ENCODE results near the gene FOXJ1. TPM values are rescaled to one million over a fixed set of nuclear protein-coding genes. Genes with fewer than 3 reads are reported as not detected.

The FOXJ1 gene
- total and polyA plus RNA-seq, 2 of the 8 experiments (the other 6 are each of a cell fraction or from before 2014, with no cell fraction given) = 4.7 to 5.4 TPM

DNA sequence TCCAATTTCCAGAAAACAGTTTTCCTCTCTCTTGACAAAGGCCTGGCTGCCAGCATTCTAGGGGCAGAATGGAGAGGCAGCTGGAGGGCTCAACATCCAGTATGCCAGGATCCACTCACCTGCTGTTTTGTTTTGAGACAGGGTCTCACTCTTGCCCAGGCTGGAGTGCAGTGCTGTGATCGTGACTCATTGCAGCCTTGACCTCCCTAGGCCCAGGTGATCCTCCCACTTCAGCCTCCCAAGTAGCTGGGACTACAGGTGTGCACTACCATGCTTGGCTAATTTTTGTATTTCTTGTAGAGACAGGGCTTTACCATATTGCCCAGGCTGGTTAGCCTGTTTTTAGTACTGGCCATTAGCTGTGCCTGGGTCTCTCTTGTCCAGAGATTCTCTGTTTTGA lies 29.1 kb upstream of the FOXJ1 start:
- H2BK120ac ChIP-seq (replicated peaks; ENCODE audit: low read depth, low read length) = no peak overlapping the region
- H2AK5ac ChIP-seq (ENCODE audit: low read depth, low read length) = no peak overlapping the region
- H4K8ac ChIP-seq (ENCODE audit: extremely low read depth, insufficient read depth, low read length) = no peak overlapping the region
- H3K4ac ChIP-seq (replicated peaks; ENCODE audit: insufficient read length, low read depth, low read length) = no peak overlapping the region
- no peak overlapping the region for H3K9ac ChIP-seq (replicated peaks in 1 of 4; ENCODE audit: extremely low read depth in 1 of 4, low read depth in 3 of 4, low read length in 3 of 4)
- no peak for TF ChIP-seq RNF2 (IDR thresholded peaks at IDR 0.05; ENCODE audit: borderline replicate concordance, low read depth, low read length, missing control alignments, poor library complexity, severe bottlenecking)
- TF ChIP-seq SRF (IDR thresholded peaks at IDR 0.05; ENCODE audit: low read depth, low read length) = no peak
- TF ChIP-seq, protein P1, sequence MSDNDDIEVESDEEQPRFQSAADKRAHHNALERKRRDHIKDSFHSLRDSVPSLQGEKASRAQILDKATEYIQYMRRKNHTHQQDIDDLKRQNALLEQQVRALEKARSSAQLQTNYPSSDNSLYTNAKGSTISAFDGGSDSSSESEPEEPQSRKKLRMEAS (IDR thresholded peaks at IDR 0.05) = no peak
- TF ChIP-seq SAP30 (IDR thresholded peaks at IDR 0.05; ENCODE audit: insufficient read depth, insufficient replicate concordance, low read length) = no peak
- no peak overlapping the region for H3K18ac ChIP-seq (ENCODE audit: extremely low read depth, low read length)
- H2BK5ac ChIP-seq (ENCODE audit: low read depth, low read length) = no peak overlapping the region
- H2AFZ ChIP-seq (ENCODE audit: low read length) = no peak overlapping the region
- no peak overlapping the region for H3K56ac ChIP-seq (replicated peaks; ENCODE audit: insufficient read length, low read depth, low read length)
- no peaks in the 10 kb centered on the region for H3K79me1 ChIP-seq (ENCODE audit: low read depth, low read length)
- H4K20me1 ChIP-seq (replicated peaks in 1 of 2; ENCODE audit: control insufficient read depth in 1 of 2, insufficient read depth in 2 of 2, low read length in 2 of 2) = no peaks in the 10 kb centered on the region
- no peaks in the 10 kb centered on the region for H3K23me2 ChIP-seq (ENCODE audit: low read depth, low read length)
- CTCF ChIA-PET (ENCODE audit: partially characterized antibody) = interaction anchor here (0.6 to 23.7 kb wide), 6 partner anchors 10 to 112 kb away, joined by 3 to 425 read pairs (median 6); partner anchors contain the start of gene FOXJ1
- H3K27ac ChIP-seq (ENCODE audit: low read depth, low read length) = no peak overlapping the region
- H3K4me2 ChIP-seq (ENCODE audit: insufficient read depth in 1 of 2, low read depth in 2 of 2, low read length in 2 of 2) = no peak overlapping the region
- no peaks in the 10 kb centered on the region for H3K79me2 ChIP-seq (ENCODE audit: control insufficient read depth in 1 of 2, insufficient read depth in 2 of 2, low read length in 2 of 2)
- DNase-seq (ENCODE audit: low read depth in 1 of 2, low spot score in 2 of 2) (no peak), FAIRE-seq (no peak)
- no peaks in the 10 kb centered on the region; a peak in 2 of 7 replicates for H3K4me1 ChIP-seq (replicated peaks in 1 of 4; ENCODE audit: control insufficient read depth in 3 of 4, insufficient read depth in 4 of 4, low read length in 3 of 4)
- peak overlapping the region; percentile 27; the same call in 1 of the 2 replicates for H2BK12ac ChIP-seq (ENCODE audit: low read depth, low read length)
- 100% methylated on average over 1 of the region's 1 CpG; no CpG with 5 or more reads in 1 of the 2 experiments for WGBS, 2 experiments (ENCODE audit: extremely low coverage in 1 of 2, insufficient coverage in 1 of 2, insufficient read length in 1 of 2, insufficient replicate concordance in 2 of 2, low coverage in 1 of 2, low lambda C conversion rate in 2 of 2, missing lambda C conversion rate in 1 of 2)
- no peak overlapping the region for H4K5ac ChIP-seq (ENCODE audit: insufficient read length, low read depth, low read length)
- H3K4me3 ChIP-seq (ENCODE audit: extremely low read depth in 1 of 4, insufficient read depth in 2 of 4, low read depth in 3 of 4, low read length in 4 of 4) = no peak overlapping the region
- no peak overlapping the region for H2BK20ac ChIP-seq (ENCODE audit: low read length)
- H2BK15ac ChIP-seq (ENCODE audit: low read length) = no peak overlapping the region
- no peaks in the 10 kb centered on the region for H3K36me3 ChIP-seq (ENCODE audit: control insufficient read depth in 2 of 4, insufficient read depth in 4 of 4, low read length in 3 of 4)
- H3K9me3 ChIP-seq (ENCODE audit: insufficient read depth in 2 of 2, low read depth in 1 of 2, low read length in 1 of 2) = no peaks in the 10 kb centered on the region
- H3K14ac ChIP-seq (ENCODE audit: insufficient read length) = no peak overlapping the region
- POLR2A ChIA-PET (ENCODE audit: partially characterized antibody) = no interaction called here
- no peak overlapping the region for H3K23ac ChIP-seq (ENCODE audit: insufficient read length)
- no peaks in the 10 kb centered on the region for H3K27me3 ChIP-seq (replicated peaks in 1 of 4; ENCODE audit: control insufficient read depth in 3 of 4, extremely low read depth in 1 of 4, insufficient read depth in 3 of 4, low read length in 3 of 4)
- no peak overlapping the region for H4K91ac ChIP-seq (replicated peaks; ENCODE audit: insufficient read length, low read length)

Data from H1 (cell line).